ENCODE results near the gene DCHS1. TPM values are rescaled to one million over a fixed set of nuclear protein-coding genes. Genes with fewer than 3 reads are reported as not detected.

DCHS1 gene
- total and polyA plus RNA-seq, 3 experiments from 2014 or later, result 0.89 to 1.5 (median 0.96) TPM

GRCh38 chr11:6572215-6572614 is 83.4 kb downstream of the DCHS1 start:
- peaks cover 0 to 4% (median 0%) of the 10 kb centered on the region in 3 donors for H3K4me1 Mint-ChIP-seq
- POLR2A ChIA-PET, result interaction anchor here (0.5 kb wide), 1 partner anchor 180 kb away, joined by 4 read pairs; no protein-coding TSS in a partner anchor
- Histone ChIP-seq H3K27ac (ENCODE audit: low read depth, low read length) (no peak overlapping the region), H3K9me3 (ENCODE audit: low read length) (no peaks in the 10 kb centered on the region), H3K4me1 (ENCODE audit: insufficient read depth, low read length) (no peaks in the 10 kb centered on the region), H3K4me3 (ENCODE audit: low read length) (no peak overlapping the region), H3K36me3 (ENCODE audit: insufficient read depth, low read length) (no peaks in the 10 kb centered on the region), H3K27me3 (ENCODE audit: insufficient read depth, low read length, poor library complexity, severe bottlenecking) (no peaks in the 10 kb centered on the region)
- no peak for DNase-seq
- no peaks in the 10 kb centered on the region for H3K9me3 Mint-ChIP-seq
- H3K27ac Mint-ChIP-seq, result no peak overlapping the region
- H3K36me3 Mint-ChIP-seq, result peaks cover 0 to 10% (median 4%) of the 10 kb centered on the region in 3 donors
- H3K27me3 Mint-ChIP-seq, result no peaks in the 10 kb centered on the region
- H3K4me3 Mint-ChIP-seq, result no peak overlapping the region
- CTCF ChIA-PET, result no interaction called here

- Histone ChIP-seq H3K4me1 (ENCODE audit: insufficient read depth, low read length) (no peaks in the 10 kb centered on the region), H3K36me3 (ENCODE audit: insufficient read depth, low read length) (no peaks in the 10 kb centered on the region), H3K9me3 (ENCODE audit: low read length) (no peaks in the 10 kb centered on the region), H3K27ac (ENCODE audit: low read depth, low read length) (no peak overlapping the region), H3K27me3 (ENCODE audit: insufficient read depth, low read length, poor library complexity, severe bottlenecking) (no peaks in the 10 kb centered on the region), H3K4me3 (ENCODE audit: low read length) (no peak overlapping the region)
- H3K9me3 Mint-ChIP-seq, result no peaks in the 10 kb centered on the region
- ChIA-PET POLR2A (no interaction called here), CTCF (interaction anchor here (0.7 kb wide), 1 partner anchor 166 kb away, joined by 3 read pairs; no protein-coding TSS in a partner anchor)
- H3K4me3 Mint-ChIP-seq, result no peak overlapping the region
- H3K4me1 Mint-ChIP-seq, result peaks cover 0 to 4% (median 0%) of the 10 kb centered on the region in 3 donors
- DNase-seq, result no peak
- H3K27ac Mint-ChIP-seq, result peak overlapping the region in 1 of 8 donors; percentile 49
- peaks cover 0 to 13% (median 4%) of the 10 kb centered on the region in 3 donors for H3K36me3 Mint-ChIP-seq
- no peaks in the 10 kb centered on the region for H3K27me3 Mint-ChIP-seq
Measured at GRCh38 chr11:6571434-6572008, 84.1 kb downstream of the DCHS1 start.

Other genes with a start within 250 kb of the DCHS1 start
- gene APBB1, start 236.7 kb downstream of the DCHS1 start, total RNA-seq, result 10 to 100 TPM; 41.7 to 43.6 TPM
- 80.2 TPM for gene APBB1, start 236.7 kb downstream of the DCHS1 start, polyA plus RNA-seq
- under 1 TPM in 1 of 2 experiments, not detected in 1; 0.27 TPM for gene HPX, start 214.8 kb downstream of the DCHS1 start, total RNA-seq
- gene HPX, start 214.8 kb downstream of the DCHS1 start, polyA plus RNA-seq, result not detected
- gene TRIM3, start 181.9 kb downstream of the DCHS1 start, total RNA-seq, result 1 to 10 TPM; 6.4 to 6.8 TPM
- gene TRIM3, start 181.9 kb downstream of the DCHS1 start, polyA plus RNA-seq, result 2.4 TPM
- 10 to 100 TPM; 46.9 to 47.5 TPM for gene ARFIP2, start 174.5 kb downstream of the DCHS1 start, total RNA-seq
- gene ARFIP2, start 174.5 kb downstream of the DCHS1 start, polyA plus RNA-seq, result 35.2 TPM
- 10 to 100 TPM; 43.6 to 46.3 TPM for gene TIMM10B, start 174.3 kb downstream of the DCHS1 start, total RNA-seq
- gene TIMM10B, start 174.3 kb downstream of the DCHS1 start, polyA plus RNA-seq, result 32.1 TPM
- gene DNHD1, start 158.5 kb downstream of the DCHS1 start, total RNA-seq, result 1 to 10 TPM; 8.0 to 9.2 TPM
- 1.9 TPM for gene DNHD1, start 158.5 kb downstream of the DCHS1 start, polyA plus RNA-seq
- gene RRP8, start 52.2 kb downstream of the DCHS1 start, total RNA-seq, result 10 to 100 TPM; 42.0 to 44.7 TPM
- gene RRP8, start 52.2 kb downstream of the DCHS1 start, polyA plus RNA-seq, result 21.1 TPM
- 10 to 100 TPM; 90.1 to 92.6 TPM for gene ILK, start 52.0 kb downstream of the DCHS1 start, total RNA-seq
- 111 TPM for gene ILK, start 52.0 kb downstream of the DCHS1 start, polyA plus RNA-seq
- gene TAF10, start 43.6 kb downstream of the DCHS1 start, total RNA-seq, result 100 to 1,000 TPM; 173 to 175 TPM
- 336 TPM for gene TAF10, start 43.6 kb downstream of the DCHS1 start, polyA plus RNA-seq
- 10 to 100 TPM; 57.2 to 61.6 TPM for gene TPP1, start 36.4 kb downstream of the DCHS1 start, total RNA-seq
- gene TPP1, start 36.4 kb downstream of the DCHS1 start, polyA plus RNA-seq, result 165 TPM
- 100 to 1,000 TPM; 124 to 129 TPM for gene MRPL17, start 27.5 kb upstream of the DCHS1 start, total RNA-seq
- gene MRPL17, start 27.5 kb upstream of the DCHS1 start, polyA plus RNA-seq, result 24.3 TPM
- not detected for gene OR2AG2, start 116.2 kb upstream of the DCHS1 start, total RNA-seq
- not detected for gene OR2AG2, start 116.2 kb upstream of the DCHS1 start, polyA plus RNA-seq
- not detected for gene OR2AG1, start 127.2 kb upstream of the DCHS1 start, total RNA-seq
- not detected for gene OR2AG1, start 127.2 kb upstream of the DCHS1 start, polyA plus RNA-seq
- not detected for gene OR6A2, start 143.9 kb upstream of the DCHS1 start, total RNA-seq
- gene OR6A2, start 143.9 kb upstream of the DCHS1 start, polyA plus RNA-seq, result not detected
- gene OR10A5, start 189.9 kb upstream of the DCHS1 start, total RNA-seq, result not detected
- gene OR10A5, start 189.9 kb upstream of the DCHS1 start, polyA plus RNA-seq, result not detected
- not detected for gene OR10A2, start 207.2 kb upstream of the DCHS1 start, total RNA-seq
- gene OR10A2, start 207.2 kb upstream of the DCHS1 start, polyA plus RNA-seq, result not detected
- not detected for gene OR10A4, start 220.8 kb upstream of the DCHS1 start, total RNA-seq
- not detected for gene OR10A4, start 220.8 kb upstream of the DCHS1 start, polyA plus RNA-seq
- not detected for gene OR2D2, start 236.7 kb upstream of the DCHS1 start, total RNA-seq
- gene OR2D2, start 236.7 kb upstream of the DCHS1 start, polyA plus RNA-seq, result not detected